Sigmoid colon (tissue), 3 donors: ENCODE measurements around the gene PCED1B.

Source experiments
- CTCF ChIP-seq, 4 experiments: fragments of 450-650 bp in 3 of 4; fragments of 200-600 bp in 1 of 4; IDR thresholded peaks; one replicate each; pipeline ENCODE4 v1.5.1; 2016 to 2019; ENCODE audit warnings: antibody characterized with exemption in 4 of 4, mild to moderate bottlenecking in 3 of 4, moderate library complexity in 2 of 4
- POLR2A ChIP-seq, 2 donors: fragments of 450-650 bp; IDR thresholded peaks; one replicate each; pipeline ENCODE4 v1.6.1; 2016; ENCODE audit warnings: antibody characterized with exemption in 2 of 2, mild to moderate bottlenecking in 2 of 2, moderate library complexity in 2 of 2

- TF ChIP-seq CTCF (IDR thresholded peaks at IDR 0.05) (no peak), POLR2A (IDR thresholded peaks at IDR 0.05) (no peak)
These were observed 76.2 kb downstream of the PCED1B start for GRCh38 chr12:47155457-47156166.
